ENCODE measurements around the gene FBXO2. TPM values are rescaled to one million over a fixed set of nuclear protein-coding genes. Genes with fewer than 3 reads are reported as not detected.

FBXO2 gene
- total and polyA plus RNA-seq, 10 donors = 2.1 to 6.7 (median 4.6) TPM

- intact Hi-C loops (cut with DNase I; ENCODE audit: low total_unique reads) = loop anchor here (5.0 to 10.0 kb wide), 3 partner anchors 167 to 400 kb away; partner anchors contain the start of gene DISP3
- WGBS, 5 donors = 57 to 71% (median 61%) methylated on average over 5 of the region's 5 CpGs
Measured at GRCh38 chr1:11641776-11642305, 12.4 kb downstream of the FBXO2 start.

GRCh38 chr1:11640944-11641343 lies 13.3 kb downstream of the FBXO2 start:
- TF ChIP-seq CTCF (IDR thresholded peaks at IDR 0.05 in 8 of 11, conservative IDR thresholded peaks at IDR 0.05 in 3 of 11) (no peak), POLR2AphosphoS5 (IDR thresholded peaks at IDR 0.05) (no peak), POLR2A (IDR thresholded peaks at IDR 0.05) (no peak)
- H3K36me3 ChIP-seq = no peaks in the 10 kb centered on the region
- no peak overlapping the region for H3K4me3 ChIP-seq
- WGBS, 5 donors = 63 to 76% (median 68%) methylated on average over 6 of the region's 6 CpGs
- H3K4me1 ChIP-seq = peaks cover 0 to 6% (median 0%) of the 10 kb centered on the region in 6 donors
- intact Hi-C loops (cut with DNase I; ENCODE audit: low total_unique reads) = loop anchor here (5.0 to 10.0 kb wide), 3 partner anchors 166 to 399 kb away; partner anchors contain the start of gene DISP3
- H3K27me3 ChIP-seq (replicated peaks in 1 of 7) = peaks cover 0 to 62% (median 0%) of the 10 kb centered on the region in 7 donors
- H3K9me3 ChIP-seq = no peaks in the 10 kb centered on the region
- no peak overlapping the region for H3K27ac ChIP-seq
- DNase-seq = no peak

More at GRCh38 chr1:11641776-11642305, 12.4 kb downstream of the FBXO2 start:
- H3K4me1 ChIP-seq = peaks cover 0 to 6% (median 0%) of the 10 kb centered on the region in 6 donors
- no peaks in the 10 kb centered on the region for H3K9me3 ChIP-seq
- TF ChIP-seq POLR2A (IDR thresholded peaks at IDR 0.05) (no peak), POLR2AphosphoS5 (IDR thresholded peaks at IDR 0.05) (no peak), CTCF (IDR thresholded peaks at IDR 0.05 in 8 of 11, conservative IDR thresholded peaks at IDR 0.05 in 3 of 11) (no peak)
- H3K4me3 ChIP-seq = no peak overlapping the region
- H3K27me3 ChIP-seq (replicated peaks in 1 of 7) = peaks cover 0 to 61% (median 0%) of the 10 kb centered on the region in 7 donors
- no peak for DNase-seq
- H3K27ac ChIP-seq = no peak overlapping the region
- no peaks in the 10 kb centered on the region for H3K36me3 ChIP-seq

GRCh38 chr1:11640101-11640500 lies 14.1 kb downstream of the FBXO2 start:
- H3K9me3 ChIP-seq = no peaks in the 10 kb centered on the region
- H3K27ac ChIP-seq = no peak overlapping the region
- peaks cover 0 to 6% (median 0%) of the 10 kb centered on the region in 6 donors for H3K4me1 ChIP-seq
- intact Hi-C loops (cut with DNase I; ENCODE audit: low total_unique reads) = loop anchor here (5.0 to 10.0 kb wide), 3 partner anchors 165 to 398 kb away; partner anchors contain the start of gene DISP3
- H3K4me3 ChIP-seq = no peak overlapping the region
- no peak for DNase-seq
- no peaks in the 10 kb centered on the region for H3K36me3 ChIP-seq
- TF ChIP-seq POLR2A (IDR thresholded peaks at IDR 0.05) (no peak), POLR2AphosphoS5 (IDR thresholded peaks at IDR 0.05) (no peak), CTCF (IDR thresholded peaks at IDR 0.05 in 8 of 11, conservative IDR thresholded peaks at IDR 0.05 in 3 of 11) (no peak)
- WGBS, 5 donors = 66 to 75% (median 71%) methylated on average over 7 of the region's 7 CpGs
- H3K27me3 ChIP-seq (replicated peaks in 1 of 7) = peaks cover 0 to 68% (median 0%) of the 10 kb centered on the region in 7 donors

GRCh38 chr1:11639372-11639771 lies 14.9 kb downstream of the FBXO2 start:
- DNase-seq = no peak
- WGBS, 5 donors = 88 to 95% (median 90%) methylated on average over 4 of the region's 4 CpGs
- Histone ChIP-seq H3K4me1 (peaks cover 0 to 6% (median 0%) of the 10 kb centered on the region in 6 donors), H3K27me3 (replicated peaks in 1 of 7) (peaks cover 0 to 72% (median 0%) of the 10 kb centered on the region in 7 donors), H3K9me3 (no peaks in the 10 kb centered on the region), H3K36me3 (no peaks in the 10 kb centered on the region), H3K4me3 (no peak overlapping the region), H3K27ac (no peak overlapping the region)
- intact Hi-C loops (cut with DNase I; ENCODE audit: low total_unique reads) = no loop called here
- TF ChIP-seq POLR2AphosphoS5 (IDR thresholded peaks at IDR 0.05) = no peak
